Keratinocyte (primary cell): ENCODE data around the gene IGSF9. TPM values are rescaled to one million over a fixed set of nuclear protein-coding genes. Genes with fewer than 3 reads are reported as not detected.

Source experiments
- DNase-seq: peaks from one replicate; pipeline ENCODE4 v3.0.0-alpha.2; 2011; ENCODE audit warnings: low read depth, missing footprints, low spot score
- FAIRE-seq: peaks from 2 replicates; lab custom pipeline; 2011; peaks lifted over from hg19 to GRCh38; lab: Jason Lieb, UNC
- H2AFZ ChIP-seq: 2 replicates; pipeline ENCODE4 v1.6.0; 2012; ENCODE audit warnings: low read length, control low read depth, inconsistent platforms; ENCODE audit not compliant: control insufficient read depth
- H3K27ac ChIP-seq: 2 replicates; pipeline ENCODE4 v1.5.1; 2011; ENCODE audit warnings: low read length; ENCODE audit not compliant: control insufficient read depth, insufficient read depth
- H3K27me3 ChIP-seq: 3 replicates; pipeline ENCODE4 v1.6.0; 2011; ENCODE audit warnings: low read length; ENCODE audit not compliant: control insufficient read depth, insufficient read depth; ENCODE audit errors: extremely low read depth
- H3K36me3 ChIP-seq, 2 experiments: 2 replicates in 1 of 2; 3 replicates in 1 of 2; pipeline ENCODE4 v1.5.1; 2011; ENCODE audit warnings: low read length in 2 of 2, mild to moderate bottlenecking in 1 of 2; ENCODE audit not compliant: control insufficient read depth in 2 of 2, insufficient read depth in 2 of 2; ENCODE audit errors: extremely low read depth in 1 of 2
- H3K4me1 ChIP-seq: 3 replicates; pipeline ENCODE4 v1.5.1; 2011; ENCODE audit warnings: low read length; ENCODE audit not compliant: control insufficient read depth, insufficient read depth; ENCODE audit errors: extremely low read depth
- H3K4me2 ChIP-seq: 3 replicates; pipeline ENCODE4 v1.6.0; 2011; ENCODE audit warnings: low read depth, low read length; ENCODE audit not compliant: control insufficient read depth, insufficient read depth; ENCODE audit errors: extremely low read depth
- H3K4me3 ChIP-seq, 3 experiments: fragments of 200-600 bp in 1 of 3; sonication (generic) in 1 of 3; 2 replicates in 2 of 3; 3 replicates in 1 of 3; pipeline ENCODE4 v1.5.1; 2011 to 2016; ENCODE audit warnings: low read length in 3 of 3, mild to moderate bottlenecking in 3 of 3, control low read depth in 2 of 3, inconsistent platforms in 1 of 3, low read depth in 1 of 3, mixed read lengths in 1 of 3, mixed run types in 1 of 3, moderate library complexity in 1 of 3; ENCODE audit not compliant: control insufficient read depth in 2 of 3, insufficient read depth in 2 of 3; ENCODE audit errors: extremely low read depth in 1 of 3
- H3K79me2 ChIP-seq: 2 replicates; pipeline ENCODE4 v1.6.0; 2012; ENCODE audit warnings: low read length; ENCODE audit not compliant: control insufficient read depth, insufficient read depth
- H3K9ac ChIP-seq: 3 replicates; pipeline ENCODE4 v1.6.0; 2011; ENCODE audit warnings: low read length; ENCODE audit not compliant: control insufficient read depth, insufficient read depth; ENCODE audit errors: extremely low read depth
- H3K9me1 ChIP-seq: 3 replicates; pipeline ENCODE4 v1.6.0; 2011; ENCODE audit warnings: low read length; ENCODE audit not compliant: control insufficient read depth, insufficient read depth; ENCODE audit errors: extremely low read depth
- H3K9me3 ChIP-seq: 2 replicates; pipeline ENCODE4 v1.5.1; 2012; ENCODE audit warnings: low read depth, low read length; ENCODE audit not compliant: control insufficient read depth
- H4K20me1 ChIP-seq: 3 replicates; pipeline ENCODE4 v1.6.0; 2011; ENCODE audit warnings: low read length; ENCODE audit not compliant: control insufficient read depth, insufficient read depth; ENCODE audit errors: extremely low read depth
- CTCF ChIP-seq, 3 experiments: IDR thresholded peaks in 1 of 3; conservative IDR thresholded peaks in 1 of 3; optimal IDR thresholded peaks in 1 of 3; 2 replicates in 2 of 3; 3 replicates in 1 of 3; pipeline versions ENCODE3 to v1.5.1; 2011; ENCODE audit warnings: low read length in 3 of 3, mild to moderate bottlenecking in 3 of 3, moderate library complexity in 2 of 3, control low read depth in 1 of 3, inconsistent platforms in 1 of 3; ENCODE audit not compliant: insufficient read depth in 2 of 3; ENCODE audit errors: extremely low read depth in 1 of 3
- EZH2 ChIP-seq: IDR thresholded peaks from one replicate; pipeline ENCODE4 v1.6.1; 2012; ENCODE audit warnings: inconsistent platforms, mild to moderate bottlenecking, low read length, moderate library complexity
- dilution Hi-C: fragments of 300-500 bp; cut with MboI; formaldehyde crosslinking; loops from one replicate; pipeline ENCODE4 v1.7.0; 2020; ENCODE audit warnings: low sequenced_read_pairs; ENCODE audit not compliant: extremely low pct_ligation_motif_present
- polyA plus RNA-seq, 5 experiments: library from polyadenylated mRNA; depleted of rRNA in 3 of 5; stranded (reverse) in 3 of 5; stranded (forward) in 1 of 5; unstranded in 1 of 5; fragments of >200 nt; gene quantifications; 1 replicate in 1 of 5; 2 replicates in 3 of 5; 3 replicates in 1 of 5; pipeline versions ENCODE4 v1.2.1 to v1.2.3, GENCODE V29; 2011 to 2012; ENCODE audit warnings: missing spikeins in 2 of 5, low read depth in 1 of 5, low replicate concordance in 1 of 5

IGSF9 gene
- polyA plus RNA-seq, 1 donor (not counting 4 experiments of a cell fraction or from before 2014, with no cell fraction given), result 4.2 TPM

GRCh38 chr1:159965263-159965662, 19.9 kb upstream of the IGSF9 start:
- no peak overlapping the region for H3K4me3 ChIP-seq
- dilution Hi-C loops, result no loop called here
- no peak for TF ChIP-seq CTCF (optimal IDR thresholded peaks at IDR 0.05 in 1 of 3, IDR thresholded peaks at IDR 0.05 in 1 of 3, conservative IDR thresholded peaks at IDR 0.05 in 1 of 3; ENCODE audit: extremely low read depth in 1 of 3, insufficient read depth in 2 of 3, low read length in 3 of 3)
- no peak for TF ChIP-seq EZH2

GRCh38 chr1:159964144-159964543, 18.7 kb upstream of the IGSF9 start:
- Histone ChIP-seq H3K9ac (no peak overlapping the region), H3K4me2 (peak overlapping the region; percentile 29), H3K9me1 (no peaks in the 10 kb centered on the region), H3K4me3 (no peak overlapping the region), H3K79me2 (peaks cover 57% of the 10 kb centered on the region), H2AFZ (no peak overlapping the region), H3K27me3 (no peaks in the 10 kb centered on the region), H3K9me3 (no peaks in the 10 kb centered on the region), H3K4me1 (peaks cover 38% of the 10 kb centered on the region), H4K20me1 (peaks cover 7% of the 10 kb centered on the region), H3K27ac (no peak overlapping the region), H3K36me3 (peaks cover 6 to 18% of the 10 kb centered on the region in 2 experiments)
- DNase-seq (no peak), FAIRE-seq (peak; percentile 46)
- TF ChIP-seq EZH2, result no peak
- no peak for TF ChIP-seq CTCF (optimal IDR thresholded peaks at IDR 0.05 in 1 of 3, IDR thresholded peaks at IDR 0.05 in 1 of 3, conservative IDR thresholded peaks at IDR 0.05 in 1 of 3; ENCODE audit: extremely low read depth in 1 of 3, insufficient read depth in 2 of 3, low read length in 3 of 3)
- dilution Hi-C loops, result no loop called here

More at GRCh38 chr1:159965263-159965662, 19.9 kb upstream of the IGSF9 start:
- H3K27ac ChIP-seq, result no peak overlapping the region
- peaks cover 7% of the 10 kb centered on the region for H4K20me1 ChIP-seq
- peak; percentile 32 for FAIRE-seq
- no peak for DNase-seq
- H3K27me3 ChIP-seq, result no peaks in the 10 kb centered on the region
- H3K79me2 ChIP-seq, result peaks cover 67% of the 10 kb centered on the region
- H2AFZ ChIP-seq, result no peak overlapping the region
- no peaks in the 10 kb centered on the region for H3K9me1 ChIP-seq
- no peaks in the 10 kb centered on the region for H3K9me3 ChIP-seq
- H3K36me3 ChIP-seq, result peaks cover 6 to 18% of the 10 kb centered on the region in 2 experiments
- H3K4me2 ChIP-seq, result peak overlapping the region; percentile 29
- H3K4me1 ChIP-seq, result peaks cover 30% of the 10 kb centered on the region
- H3K9ac ChIP-seq, result no peak overlapping the region
